Thoracic aorta (tissue), 2 donors: ENCODE results near the gene CCDC97. TPM values are rescaled to one million over a fixed set of nuclear protein-coding genes. Genes with fewer than 3 reads are reported as not detected.
"Not testable (repeated sequence)": the region's sequence is repeated elsewhere in the genome, so short reads cannot be mapped to it uniquely, and the experiment has no call there.

Experiments
- ATAC-seq: fragments of 150-250 bp; one replicate; pipeline ENCODE4 v1.8.0; 2017; ENCODE audit warnings: low read depth; ENCODE audit not compliant: insufficient number of reproducible peaks, low FRiP score
- DNase-seq: peaks from one replicate; pipeline ENCODE4 v3.0.0-alpha.2; 2020; ENCODE audit warnings: low spot score
- H3K27ac ChIP-seq, 2 donors: fragments of 200-600 bp; sonication (generic); 1 replicate in 1 of 2; 2 replicates in 1 of 2; pipeline ENCODE4 v1.5.1; 2016; ENCODE audit warnings: mild to moderate bottlenecking in 2 of 2, moderate library complexity in 2 of 2
- H3K27me3 ChIP-seq: fragments of 200-600 bp; sonication (generic); replicated peaks from 2 replicates; pipeline ENCODE4 v1.6.0; 2016; ENCODE audit warnings: mild to moderate bottlenecking; ENCODE audit not compliant: insufficient read depth
- H3K36me3 ChIP-seq: fragments of 200-600 bp; sonication (generic); one replicate; pipeline ENCODE4 v1.5.1; 2016
- H3K4me1 ChIP-seq, 2 donors: fragments of 200-600 bp; sonication (generic); 1 replicate in 1 of 2; 2 replicates in 1 of 2; pipeline versions ENCODE4 v1.5.1 to v1.6.0; 2016; ENCODE audit warnings: low read depth in 2 of 2, mild to moderate bottlenecking in 1 of 2; ENCODE audit not compliant: control insufficient read depth in 1 of 2
- H3K4me3 ChIP-seq: fragments of 200-600 bp; sonication (generic); 2 replicates; pipeline ENCODE4 v1.5.1; 2016; ENCODE audit warnings: mild to moderate bottlenecking
- H3K9me3 ChIP-seq: fragments of 200-600 bp; sonication (generic); 2 replicates; pipeline ENCODE4 v1.5.1; 2016
- CTCF ChIP-seq: fragments of 200-600 bp; sonication (generic); IDR thresholded peaks from one replicate; pipeline ENCODE4 v1.5.1; 2019; ENCODE audit warnings: antibody characterized with exemption
- total RNA-seq, 2 donors: library from RNA; depleted of rRNA; stranded (reverse); fragments of >200 nt; gene quantifications; one replicate each; pipeline versions ENCODE4 v1.1.0 to v1.2.3, GENCODE V29; 2016

The CCDC97 gene
- total RNA-seq, 2 donors from 2014 or later, result 15.2 to 22.4 TPM

- Histone ChIP-seq H3K36me3 (peaks cover 54% of the 10 kb centered on the region), H3K27ac (no peak overlapping the region), H3K4me3 (no peak overlapping the region), H3K9me3 (no peaks in the 10 kb centered on the region), H3K27me3 (no peaks in the 10 kb centered on the region), H3K4me1 (peaks cover 0 to under 1% of the 10 kb centered on the region in 2 donors)
- DNase-seq, result no peak
- no peak for ATAC-seq
- no peak for TF ChIP-seq CTCF
These were observed 34.2 kb downstream of the CCDC97 start for GRCh38 chr19:41344162-41344561.

GRCh38 chr19:41346916-41347315 lies 36.9 kb downstream of the CCDC97 start:
- not testable (repeated sequence) for DNase-seq, H3K4me3 ChIP-seq, ATAC-seq, H3K27me3 ChIP-seq, H3K9me3 ChIP-seq, H3K27ac ChIP-seq
- peaks cover 0 to 20% of the 10 kb centered on the region in 2 donors for H3K4me1 ChIP-seq
- peaks cover 42% of the 10 kb centered on the region for H3K36me3 ChIP-seq

- Histone ChIP-seq H3K27me3 (no peaks in the 10 kb centered on the region), H3K4me3 (peak overlapping the region; percentile 98), H3K9me3 (no peaks in the 10 kb centered on the region), H3K4me1 (peaks cover 0 to 20% of the 10 kb centered on the region in 2 donors), H3K36me3 (peaks cover 15% of the 10 kb centered on the region), H3K27ac (peak overlapping the region; percentile 1 to 89)
- DNase-seq (no peak), ATAC-seq (no peak)
- TF ChIP-seq CTCF, result no peak
These were observed 40.9 kb downstream of the CCDC97 start for GRCh38 chr19:41350735-41351338.

GRCh38 chr19:41351339-41352245 lies 41.6 kb downstream of the CCDC97 start:
- ATAC-seq (no peak), DNase-seq (no peak)
- no peak for TF ChIP-seq CTCF
- H3K4me3 ChIP-seq, result peak overlapping the region; percentile 98
- H3K27ac ChIP-seq, result peak overlapping the region; percentile 1 to 89
- no peaks in the 10 kb centered on the region for H3K27me3 ChIP-seq
- H3K36me3 ChIP-seq, result peaks cover 10% of the 10 kb centered on the region
- H3K4me1 ChIP-seq, result peaks cover 0 to 20% of the 10 kb centered on the region in 2 donors
- H3K9me3 ChIP-seq, result no peaks in the 10 kb centered on the region

GRCh38 chr19:41352279-41352608 lies 42.3 kb downstream of the CCDC97 start:
- DNase-seq, result no peak
- TF ChIP-seq CTCF, result no peak
- ATAC-seq, result no peak
- no peaks in the 10 kb centered on the region for H3K9me3 ChIP-seq
- peak overlapping the region; percentile 98 for H3K4me3 ChIP-seq
- H3K36me3 ChIP-seq, result peaks cover 6% of the 10 kb centered on the region
- no peaks in the 10 kb centered on the region for H3K27me3 ChIP-seq
- peak overlapping the region; percentile 79 to 89 for H3K27ac ChIP-seq
- peaks cover 0 to 20% of the 10 kb centered on the region in 2 donors for H3K4me1 ChIP-seq
